K562 (cell line): ENCODE results near the gene MED29. TPM values are rescaled to one million over a fixed set of nuclear protein-coding genes. Genes with fewer than 3 reads are reported as not detected.

Source experiments
- ATF1 ChIP-seq, 2 experiments: fragments of 450-650 bp in 1 of 2; IDR thresholded peaks; 2 replicates each; pipeline ENCODE4 v1.6.1; 2016; ENCODE audit warnings: missing compliant biosample characterization in 1 of 2, missing genetic modification characterization in 1 of 2
- DIDO1 ChIP-seq: fragments of 450-650 bp; IDR thresholded peaks from 2 replicates; pipeline ENCODE4 v1.6.1; 2016; ENCODE audit warnings: low read depth, missing biosample characterization, missing genetic modification characterization
- ELF1 ChIP-seq: fragments of 200-800 bp; sonication (Bioruptor generic); IDR thresholded peaks from 2 replicates; pipeline ENCODE4 v1.6.1; 2016; ENCODE audit warnings: missing genetic modification characterization, missing compliant biosample characterization
- ETV1 ChIP-seq: fragments of 450-650 bp; conservative IDR thresholded peaks from 2 replicates; pipeline ENCODE4 v1.6.1; 2016; ENCODE audit warnings: missing genetic modification characterization, control low read depth, low read depth, missing compliant biosample characterization
- ETV5 ChIP-seq: sonication (generic); formaldehyde crosslinking; IDR thresholded peaks from 2 replicates; pipeline ENCODE4 v1.4.0; 2020; ENCODE audit warnings: low read depth, mild to moderate bottlenecking, missing genetic modification reagents
- ETV6 ChIP-seq, 3 experiments: fragments of 150-350 bp in 1 of 3; sonication (generic) in 1 of 3; formaldehyde crosslinking in 1 of 3; IDR thresholded peaks; 2 replicates each; pipeline versions ENCODE4 v1.6.1 to v1.8.0; 2014 to 2022; ENCODE audit warnings: borderline replicate concordance in 2 of 3, low read depth in 2 of 3, antibody characterized with exemption in 1 of 3, low read length in 1 of 3, mild to moderate bottlenecking in 1 of 3, missing genetic modification reagents in 1 of 3
- FOXA1 ChIP-seq: fragments of 450-650 bp; IDR thresholded peaks from 2 replicates; pipeline ENCODE4 v1.6.1; 2016; ENCODE audit warnings: mild to moderate bottlenecking, borderline replicate concordance
- FUS ChIP-seq: fragments of 200-400 bp; formaldehyde crosslinking; optimal IDR thresholded peaks from 2 replicates; pipeline ENCODE3; 2017; ENCODE audit warnings: low read depth, low read length
- GATAD2A ChIP-seq: fragments of 450-650 bp; IDR thresholded peaks from 2 replicates; pipeline ENCODE4 v1.6.1; 2017
- HCFC1 ChIP-seq: IDR thresholded peaks from 2 replicates; pipeline ENCODE4 v1.6.1; 2012; ENCODE audit warnings: low read depth, low read length, improper control_type of control experiment
- HDAC2 ChIP-seq: fragments of 450-650 bp; IDR thresholded peaks from 2 replicates; pipeline ENCODE4 v1.6.1; 2016; ENCODE audit warnings: mild to moderate bottlenecking
- ILK ChIP-seq: fragments of 450-650 bp; IDR thresholded peaks from 2 replicates; pipeline ENCODE4 v1.6.1; 2016; ENCODE audit warnings: missing genetic modification characterization, low read depth, mild to moderate bottlenecking, missing compliant biosample characterization, moderate library complexity, borderline replicate concordance
- KAT7 ChIP-seq: sonication (generic); formaldehyde crosslinking; IDR thresholded peaks from 2 replicates; pipeline ENCODE4 v1.8.0; 2022; ENCODE audit warnings: missing genetic modification reagents, mild to moderate bottlenecking, borderline replicate concordance
- KDM1A ChIP-seq, 2 experiments: fragments of 450-650 bp; IDR thresholded peaks; 2 replicates each; pipeline ENCODE4 v1.6.1; 2016; ENCODE audit warnings: mild to moderate bottlenecking in 2 of 2
- KDM4B ChIP-seq, 2 experiments: fragments of 450-650 bp in 1 of 2; sonication (generic) in 1 of 2; IDR thresholded peaks; 2 replicates each; pipeline ENCODE4 v1.6.1; 2016 to 2017; ENCODE audit warnings: borderline replicate concordance in 2 of 2, antibody characterized with exemption in 1 of 2, low read depth in 1 of 2, mild to moderate bottlenecking in 1 of 2
- L3MBTL2 ChIP-seq: fragments of 450-650 bp; IDR thresholded peaks from 2 replicates; pipeline ENCODE4 v1.6.1; 2016; ENCODE audit warnings: mild to moderate bottlenecking, moderate library complexity
- MCM7 ChIP-seq, 2 experiments: fragments of 450-650 bp; IDR thresholded peaks; 2 replicates each; pipeline ENCODE4 v1.6.1; 2016 to 2018
- MEIS2 ChIP-seq: fragments of 450-650 bp; IDR thresholded peaks from 2 replicates; pipeline ENCODE4 v1.6.1; 2014; ENCODE audit warnings: mild to moderate bottlenecking; ENCODE audit not compliant: partially characterized antibody
- PTTG1 ChIP-seq: fragments of 450-650 bp; IDR thresholded peaks from 2 replicates; pipeline ENCODE4 v1.6.1; 2016; ENCODE audit warnings: low read depth, mild to moderate bottlenecking, missing genetic modification characterization, missing compliant biosample characterization
- ZHX1 ChIP-seq: fragments of 150-350 bp; conservative IDR thresholded peaks from 2 replicates; pipeline ENCODE4 v1.6.1; 2014; ENCODE audit warnings: low read length
- ZNF133 ChIP-seq: fragments of 250-450 bp; sonication (Bioruptor Pico); IDR thresholded peaks from 2 replicates; pipeline ENCODE4 v1.4.0; 2020; ENCODE audit warnings: mild to moderate bottlenecking
- ZNF263 ChIP-seq: sonication (generic); formaldehyde crosslinking; IDR thresholded peaks from 2 replicates; pipeline ENCODE4 v1.8.0; 2022; ENCODE audit warnings: mild to moderate bottlenecking, missing genetic modification reagents, borderline replicate concordance
- ZNF644 ChIP-seq: fragments of 200-800 bp; sonication (Bioruptor generic); IDR thresholded peaks from 2 replicates; pipeline ENCODE4 v1.6.1; 2016; ENCODE audit warnings: low read depth, missing genetic modification characterization, missing compliant biosample characterization
- ZNF695 ChIP-seq: fragments of 450-650 bp; formaldehyde crosslinking; IDR thresholded peaks from 2 replicates; pipeline ENCODE4 v1.4.0; 2020; ENCODE audit warnings: mild to moderate bottlenecking, moderate library complexity
- polyA plus RNA-seq, 8 experiments: library from polyadenylated mRNA; depleted of rRNA in 4 of 8; stranded (reverse) in 5 of 8; unstranded in 3 of 8; fragments of >200 nt; fragmentation: Nextera tagmentation in 2 of 8; fragmentation: Illumina TruSeq in 1 of 8; extraction: Ambion mirVana in 2 of 8; extraction: Trizol in 1 of 8; gene quantifications; 2 replicates each; pipeline versions ENCODE4 v1.2.1 to v1.2.3, GENCODE V29; 2011 to 2014; ENCODE audit warnings: inconsistent platforms in 1 of 8, missing spikeins in 1 of 8
- total RNA-seq, 7 experiments: library from RNA; depleted of rRNA in 6 of 7; stranded (reverse); fragments of >200 nt in 6 of 7; fragmentation: Illumina TruSeq in 2 of 7; extraction: Trizol in 2 of 7; gene quantifications; 2 replicates each; pipeline versions ENCODE4 v1.2.1 to v1.2.3, GENCODE V29; 2011 to 2021; ENCODE audit warnings: low replicate concordance in 1 of 7
- TF ChIP-seq, protein P1 (sequence below): fragments of 450-650 bp; IDR thresholded peaks from 2 replicates; pipeline ENCODE4 v1.6.1; 2016

Gene MED29
- total and polyA plus RNA-seq, 9 of the 15 experiments (the other 6 are each of a cell fraction or from before 2014, with no cell fraction given), result 1.8 to 22.6 (median 12.4) TPM

DNA sequence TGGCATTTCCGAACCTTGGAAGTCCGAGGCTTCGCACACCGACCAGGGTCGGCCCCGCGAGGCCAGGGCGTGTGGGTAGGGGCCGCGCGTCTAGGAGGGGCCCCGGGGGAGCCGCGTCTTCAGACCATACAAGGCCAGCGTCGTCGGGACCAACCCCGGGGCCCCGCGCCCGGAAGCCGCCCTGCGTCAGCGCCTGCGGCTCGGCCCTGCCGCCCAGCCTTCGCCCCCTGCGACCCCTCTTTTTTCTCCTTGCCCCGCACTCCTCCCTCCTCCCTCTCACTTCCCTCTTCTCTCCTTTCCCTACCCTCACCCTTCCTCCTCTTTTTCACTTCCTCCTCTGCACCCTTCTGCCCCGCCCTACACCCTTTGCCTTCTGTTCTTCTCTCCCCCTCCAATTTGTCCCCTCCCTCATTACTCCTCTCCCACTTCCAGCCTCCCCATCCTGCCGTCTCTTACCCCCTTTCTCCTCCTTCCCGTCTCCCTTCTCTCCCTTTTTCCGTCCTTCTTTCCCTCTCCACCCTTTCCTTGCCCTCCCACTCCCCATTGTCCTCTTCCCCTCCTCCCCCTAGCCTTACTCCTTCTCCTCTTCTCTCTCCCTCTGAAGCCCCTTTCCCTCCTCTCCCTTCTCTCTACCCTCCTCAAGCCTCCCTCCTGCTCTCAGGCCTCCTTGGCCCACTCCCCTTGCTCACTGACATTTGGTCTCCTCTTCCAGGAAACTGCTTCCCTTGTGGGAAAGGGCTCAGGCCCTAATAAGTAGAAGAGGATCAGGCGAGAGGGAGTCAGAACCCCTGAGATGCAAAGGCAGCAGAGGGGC is 19.0 kb downstream of the MED29 start (continued):
- TF ChIP-seq ZNF695 (CRISPR knock-in tag), result no peak
- peak; percentile 95; the same call in 1 of the 2 replicates for TF ChIP-seq GATAD2A
- peak in 1 of 2 experiments; percentile 77; a peak in 1 of 4 replicates for TF ChIP-seq MCM7 (IDR thresholded peaks at IDR 0.05)
- TF ChIP-seq L3MBTL2, result peak; percentile 67
- TF ChIP-seq ELF1, result peak; percentile 68
- TF ChIP-seq ZNF133 (CRISPR knock-in tag), result no peak
- TF ChIP-seq FUS, result no peak
- TF ChIP-seq ILK (tag), result no peak
- no peak for TF ChIP-seq ETV5 (CRISPR knock-in tag)
- TF ChIP-seq DIDO1, result no peak
- no peak for TF ChIP-seq MEIS2
- TF ChIP-seq ETV6 (IDR thresholded peaks at IDR 0.05; ENCODE audit: borderline replicate concordance in 1 of 2, low read depth in 2 of 2, low read length in 1 of 2), result peak in 1 of 2 experiments; percentile 54; a peak in 1 of 4 replicates
- TF ChIP-seq ETV6 (CRISPR knock-in tag; IDR thresholded peaks at IDR 0.05; ENCODE audit: borderline replicate concordance), result no peak
- TF ChIP-seq ETV1 (tag), result peak; percentile 28; the same call in 1 of the 2 replicates
- TF ChIP-seq KAT7 (CRISPR knock-in tag), result 0 out of 2 replicates have a peak, but pooled peaks have one; percentile 61
- TF ChIP-seq ZNF644, result 0 out of 2 replicates have a peak, but pooled peaks have one; percentile 13
- TF ChIP-seq ZHX1, result no peak
- no peak for TF ChIP-seq FOXA1
- TF ChIP-seq ZNF263 (CRISPR knock-in tag), result peak; percentile 96
- TF ChIP-seq HCFC1, result no peak; the same call in 1 of the 2 replicates
- no peak for TF ChIP-seq ATF1 (CRISPR knock-in tag; IDR thresholded peaks at IDR 0.05)
- TF ChIP-seq ATF1 (tag; IDR thresholded peaks at IDR 0.05), result no peak; the same call in 1 of the 2 replicates
- TF ChIP-seq KDM4B (IDR thresholded peaks at IDR 0.05; ENCODE audit: borderline replicate concordance in 2 of 2, low read depth in 1 of 2), result 0 out of 4 replicates have a peak, but pooled peaks of 1 of the 2 experiments have one; percentile 25
- peak; percentile 66 for TF ChIP-seq HDAC2
- TF ChIP-seq PTTG1 (tag), result no peak
- TF ChIP-seq KDM1A (IDR thresholded peaks at IDR 0.05), result peak in 1 of 2 experiments; percentile 42; a peak in 2 of 4 replicates
- TF ChIP-seq, protein P1, sequence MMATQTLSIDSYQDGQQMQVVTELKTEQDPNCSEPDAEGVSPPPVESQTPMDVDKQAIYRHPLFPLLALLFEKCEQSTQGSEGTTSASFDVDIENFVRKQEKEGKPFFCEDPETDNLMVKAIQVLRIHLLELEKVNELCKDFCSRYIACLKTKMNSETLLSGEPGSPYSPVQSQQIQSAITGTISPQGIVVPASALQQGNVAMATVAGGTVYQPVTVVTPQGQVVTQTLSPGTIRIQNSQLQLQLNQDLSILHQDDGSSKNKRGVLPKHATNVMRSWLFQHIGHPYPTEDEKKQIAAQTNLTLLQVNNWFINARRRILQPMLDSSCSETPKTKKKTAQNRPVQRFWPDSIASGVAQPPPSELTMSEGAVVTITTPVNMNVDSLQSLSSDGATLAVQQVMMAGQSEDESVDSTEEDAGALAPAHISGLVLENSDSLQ, result 0 out of 2 replicates have a peak, but pooled peaks have one; percentile 12
